ENCODE measurements around the gene RASGEF1B. TPM values are rescaled to one million over a fixed set of nuclear protein-coding genes. Genes with fewer than 3 reads are reported as not detected.

RASGEF1B gene
- total and polyA plus RNA-seq, 2 donors (not counting 3 experiments of a cell fraction or from before 2014, with no cell fraction given) = not detected

- Histone ChIP-seq H3K27me3 (ENCODE audit: control insufficient read depth in 2 of 2, insufficient read depth in 2 of 2, low read length in 2 of 2) (no peaks in the 10 kb centered on the region), H3K27ac (ENCODE audit: insufficient read depth, low read depth, low read length) (no peak overlapping the region), H3K9me3 (replicated peaks; ENCODE audit: control insufficient read depth, insufficient read depth, low read length) (no peaks in the 10 kb centered on the region), H4K20me1 (replicated peaks; ENCODE audit: control insufficient read depth, extremely low read depth, insufficient read depth, low read length) (no peaks in the 10 kb centered on the region), H3K9me1 (replicated peaks; ENCODE audit: control insufficient read depth, extremely low read depth, insufficient read depth, low read length) (no peaks in the 10 kb centered on the region), H3K4me1 (ENCODE audit: control insufficient read depth, extremely low read depth, insufficient read depth, low read length) (no peaks in the 10 kb centered on the region), H3K36me3 (ENCODE audit: control insufficient read depth in 2 of 2, extremely low read depth in 1 of 2, insufficient read depth in 2 of 2, low read length in 2 of 2) (no peaks in the 10 kb centered on the region), H3K4me2 (ENCODE audit: insufficient read depth, low read length) (no peak overlapping the region), H3K79me2 (ENCODE audit: control insufficient read depth, insufficient read depth, low read length) (no peaks in the 10 kb centered on the region), H3K4me3 (replicated peaks in 1 of 3; ENCODE audit: insufficient read depth in 1 of 3, low read depth in 1 of 3, low read length in 3 of 3) (no peak overlapping the region), H2AFZ (ENCODE audit: low read depth, low read length) (no peak overlapping the region), H3K9ac (replicated peaks; ENCODE audit: extremely low read depth, insufficient read depth, low read length) (no peak overlapping the region)
- FAIRE-seq = no peak
- no peak for DNase-seq (ENCODE audit: low read depth, low spot score)
- ChIA-PET POLR2A (no interaction called here), CTCF (no interaction called here)
- intact Hi-C loops (cut with micrococcal nuclease) (no loop called here), dilution Hi-C loops (cut with MboI; ENCODE audit: extremely low pct_ligation_motif_present, low sequenced_read_pairs) (no loop called here)
- BruUV-seq (replicated peaks) = no TSS peak
- no peak for TF ChIP-seq CTCF (IDR thresholded peaks at IDR 0.05; ENCODE audit: extremely low read depth in 1 of 2, insufficient read depth in 1 of 2, low read depth in 1 of 2, low read length in 2 of 2)
- no peak for TF ChIP-seq GATA2 (IDR thresholded peaks at IDR 0.05; ENCODE audit: insufficient read depth, insufficient read length, low read depth, low read length)
- TF ChIP-seq POLR2AphosphoS5 (IDR thresholded peaks at IDR 0.05; ENCODE audit: insufficient read depth, low read depth, low read length) = no peak
- TF ChIP-seq MYC (IDR thresholded peaks at IDR 0.05; ENCODE audit: low read depth, low read length) = no peak
- no peak for TF ChIP-seq POLR2A (IDR thresholded peaks at IDR 0.05; ENCODE audit: low read depth, low read length)
- no peak for TF ChIP-seq JUN (IDR thresholded peaks at IDR 0.05; ENCODE audit: borderline replicate concordance, insufficient read depth, insufficient read length, low read depth)
- TF ChIP-seq FOS (IDR thresholded peaks at IDR 0.05; ENCODE audit: borderline replicate concordance, insufficient read depth, low read length) = no peak
- TF ChIP-seq EZH2 (IDR thresholded peaks at IDR 0.05; ENCODE audit: borderline replicate concordance, low read depth, low read length, severe bottlenecking) = no peak
- TF ChIP-seq MAX (IDR thresholded peaks at IDR 0.05; ENCODE audit: insufficient read depth, insufficient read length) = no peak
These were observed 82.0 kb downstream of the RASGEF1B start for GRCh38 chr4:81389720-81390119.

All from endothelial cell of umbilical vein (primary cell).